Liver (tissue), 3 donors: ENCODE results near the gene MPHOSPH6.

ENCODE experiments used
- ATF3 ChIP-seq: IDR thresholded peaks from 2 replicates; pipeline ENCODE4 v1.6.1; 2016; ENCODE audit warnings: antibody characterized with exemption
- CTCF ChIP-seq: fragments of 150-350 bp; IDR thresholded peaks from 2 replicates; pipeline ENCODE4 v1.5.1; 2017; ENCODE audit warnings: improper control_type of control experiment, low read depth, low read length; ENCODE audit not compliant: missing input control
- EGR1 ChIP-seq, 2 donors: IDR thresholded peaks; 2 replicates each; pipeline ENCODE4 v1.6.1; 2016 to 2018; ENCODE audit warnings: antibody characterized with exemption in 2 of 2, low read depth in 2 of 2
- RAD21 ChIP-seq, 2 donors: IDR thresholded peaks; 2 replicates each; pipeline ENCODE4 v1.6.1; 2016; ENCODE audit warnings: antibody characterized with exemption in 2 of 2, mild to moderate bottlenecking in 2 of 2
- RXRA ChIP-seq, 2 donors: IDR thresholded peaks; 2 replicates each; pipeline ENCODE4 v1.6.1; 2017 to 2018; ENCODE audit warnings: antibody characterized with exemption in 2 of 2, mild to moderate bottlenecking in 1 of 2
- SP1 ChIP-seq: IDR thresholded peaks from 2 replicates; pipeline ENCODE4 v1.6.1; 2018; ENCODE audit warnings: antibody characterized with exemption, mild to moderate bottlenecking
- TAF1 ChIP-seq: conservative IDR thresholded peaks from 2 replicates; pipeline ENCODE4 v1.6.1; 2016; ENCODE audit warnings: antibody characterized with exemption, mild to moderate bottlenecking
- ZBTB33 ChIP-seq: IDR thresholded peaks from 2 replicates; pipeline ENCODE4 v1.6.1; 2016; ENCODE audit warnings: antibody characterized with exemption
- TF ChIP-seq, protein P1 (sequence below): IDR thresholded peaks from 2 replicates; pipeline ENCODE4 v1.6.1; 2016; ENCODE audit warnings: antibody characterized with exemption
- TF ChIP-seq, protein P2 (sequence below): IDR thresholded peaks from 2 replicates; pipeline ENCODE4 v1.6.1; 2016; ENCODE audit warnings: antibody characterized with exemption, mild to moderate bottlenecking
- donor health status: healthy.
- donor health status: healthy.

DNA sequence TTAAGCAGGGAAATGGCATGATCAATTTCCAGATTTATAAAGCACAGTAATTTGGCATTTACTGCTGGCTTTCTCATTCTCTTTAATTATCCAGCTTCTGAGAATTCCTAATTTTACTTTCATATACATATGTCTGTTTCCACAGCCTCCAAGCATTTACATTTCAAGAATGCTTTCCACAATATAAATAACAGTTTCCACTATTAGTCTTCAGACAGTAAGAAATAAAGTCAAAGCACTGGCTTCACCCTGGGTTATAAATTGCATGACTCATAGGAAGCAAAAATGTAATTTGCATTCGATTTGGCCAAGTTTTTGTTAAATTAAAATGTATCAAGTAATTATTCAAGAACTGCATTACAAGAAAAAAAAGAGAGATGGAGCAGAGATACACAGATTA lies 53.5 kb downstream of the MPHOSPH6 start:
- TF ChIP-seq CTCF (no peak), RXRA (IDR thresholded peaks at IDR 0.05) (no peak), TAF1 (no peak), RAD21 (IDR thresholded peaks at IDR 0.05) (no peak), ZBTB33 (no peak), EGR1 (IDR thresholded peaks at IDR 0.05; ENCODE audit: low read depth in 2 of 2) (no peak), ATF3 (no peak), SP1 (no peak)
- TF ChIP-seq, protein P1, sequence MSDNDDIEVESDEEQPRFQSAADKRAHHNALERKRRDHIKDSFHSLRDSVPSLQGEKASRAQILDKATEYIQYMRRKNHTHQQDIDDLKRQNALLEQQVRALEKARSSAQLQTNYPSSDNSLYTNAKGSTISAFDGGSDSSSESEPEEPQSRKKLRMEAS = no peak
- TF ChIP-seq, protein P2, sequence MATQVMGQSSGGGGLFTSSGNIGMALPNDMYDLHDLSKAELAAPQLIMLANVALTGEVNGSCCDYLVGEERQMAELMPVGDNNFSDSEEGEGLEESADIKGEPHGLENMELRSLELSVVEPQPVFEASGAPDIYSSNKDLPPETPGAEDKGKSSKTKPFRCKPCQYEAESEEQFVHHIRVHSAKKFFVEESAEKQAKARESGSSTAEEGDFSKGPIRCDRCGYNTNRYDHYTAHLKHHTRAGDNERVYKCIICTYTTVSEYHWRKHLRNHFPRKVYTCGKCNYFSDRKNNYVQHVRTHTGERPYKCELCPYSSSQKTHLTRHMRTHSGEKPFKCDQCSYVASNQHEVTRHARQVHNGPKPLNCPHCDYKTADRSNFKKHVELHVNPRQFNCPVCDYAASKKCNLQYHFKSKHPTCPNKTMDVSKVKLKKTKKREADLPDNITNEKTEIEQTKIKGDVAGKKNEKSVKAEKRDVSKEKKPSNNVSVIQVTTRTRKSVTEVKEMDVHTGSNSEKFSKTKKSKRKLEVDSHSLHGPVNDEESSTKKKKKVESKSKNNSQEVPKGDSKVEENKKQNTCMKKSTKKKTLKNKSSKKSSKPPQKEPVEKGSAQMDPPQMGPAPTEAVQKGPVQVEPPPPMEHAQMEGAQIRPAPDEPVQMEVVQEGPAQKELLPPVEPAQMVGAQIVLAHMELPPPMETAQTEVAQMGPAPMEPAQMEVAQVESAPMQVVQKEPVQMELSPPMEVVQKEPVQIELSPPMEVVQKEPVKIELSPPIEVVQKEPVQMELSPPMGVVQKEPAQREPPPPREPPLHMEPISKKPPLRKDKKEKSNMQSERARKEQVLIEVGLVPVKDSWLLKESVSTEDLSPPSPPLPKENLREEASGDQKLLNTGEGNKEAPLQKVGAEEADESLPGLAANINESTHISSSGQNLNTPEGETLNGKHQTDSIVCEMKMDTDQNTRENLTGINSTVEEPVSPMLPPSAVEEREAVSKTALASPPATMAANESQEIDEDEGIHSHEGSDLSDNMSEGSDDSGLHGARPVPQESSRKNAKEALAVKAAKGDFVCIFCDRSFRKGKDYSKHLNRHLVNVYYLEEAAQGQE = no peak
